Neuronal stem cell (in vitro differentiated cells): ENCODE measurements around the gene ZNF592.

ENCODE experiments used
- DNase-seq: peaks from one replicate; pipeline ENCODE4 v3.0.0-alpha.2; 2013; ENCODE audit warnings: low spot score
- H2AFZ ChIP-seq: one replicate; pipeline ENCODE4 v1.6.1; 2013; ENCODE audit warnings: mild to moderate bottlenecking, low read length, inconsistent platforms
- H2AK5ac ChIP-seq: 2 replicates; pipeline ENCODE4 v1.6.1; 2013; ENCODE audit warnings: low read depth, mild to moderate bottlenecking, inconsistent platforms, low read length, moderate library complexity, mixed read lengths
- H2BK120ac ChIP-seq: 2 replicates; pipeline ENCODE4 v1.6.1; 2013; ENCODE audit warnings: low read depth, mild to moderate bottlenecking, inconsistent platforms, low read length, moderate library complexity, mixed read lengths
- H2BK12ac ChIP-seq: one replicate; pipeline ENCODE4 v1.6.1; 2013; ENCODE audit warnings: low read length, inconsistent platforms
- H2BK15ac ChIP-seq: 2 replicates; pipeline ENCODE4 v1.6.1; 2013; ENCODE audit warnings: mild to moderate bottlenecking, low read length, inconsistent platforms, mixed read lengths
- H2BK5ac ChIP-seq: one replicate; pipeline ENCODE4 v1.6.1; 2013; ENCODE audit warnings: inconsistent platforms, mild to moderate bottlenecking, low read length, moderate library complexity
- H3K14ac ChIP-seq: one replicate; pipeline ENCODE4 v1.6.1; 2013; ENCODE audit warnings: low read length, inconsistent platforms
- H3K18ac ChIP-seq: 2 replicates; pipeline ENCODE4 v1.6.1; 2013; ENCODE audit warnings: low read length, inconsistent platforms
- H3K23ac ChIP-seq: 2 replicates; pipeline ENCODE4 v1.6.1; 2013; ENCODE audit warnings: low read depth, mild to moderate bottlenecking, mixed read lengths, low read length, inconsistent platforms; ENCODE audit not compliant: poor library complexity
- H3K27ac ChIP-seq: replicated peaks from 3 replicates; pipeline ENCODE4 v1.5.1; 2013; ENCODE audit warnings: low read length, inconsistent platforms
- H3K27me3 ChIP-seq, 3 experiments: 2 replicates each; pipeline ENCODE4 v1.6.1; 2013; ENCODE audit warnings: low read length in 3 of 3, mild to moderate bottlenecking in 2 of 3, inconsistent platforms in 1 of 3, low read depth in 1 of 3, mixed read lengths in 1 of 3, moderate library complexity in 1 of 3; ENCODE audit not compliant: control insufficient read depth in 3 of 3, insufficient read depth in 3 of 3
- H3K36me3 ChIP-seq, 2 donors: replicated peaks in 1 of 2; 2 replicates each; pipeline ENCODE4 v1.6.1; 2013; ENCODE audit warnings: low read length in 2 of 2; ENCODE audit not compliant: control insufficient read depth in 2 of 2, insufficient read depth in 2 of 2
- H3K4ac ChIP-seq: 2 replicates; pipeline ENCODE4 v1.6.1; 2013; ENCODE audit warnings: inconsistent platforms, mild to moderate bottlenecking, low read length, moderate library complexity
- H3K4me1 ChIP-seq, 2 donors: 1 replicate in 1 of 2; 2 replicates in 1 of 2; pipeline ENCODE4 v1.6.1; 2013; ENCODE audit warnings: low read length in 2 of 2, low read depth in 1 of 2; ENCODE audit not compliant: control insufficient read depth in 2 of 2, insufficient read depth in 1 of 2
- H3K4me2 ChIP-seq: one replicate; pipeline ENCODE4 v1.6.1; 2013; ENCODE audit warnings: mild to moderate bottlenecking, low read length, inconsistent platforms; ENCODE audit not compliant: insufficient read depth, poor library complexity, severe bottlenecking
- H3K4me3 ChIP-seq, 2 donors: 2 replicates each; pipeline ENCODE4 v1.5.1; 2013; ENCODE audit warnings: low read length in 2 of 2, mild to moderate bottlenecking in 2 of 2, inconsistent platforms in 1 of 2, moderate library complexity in 1 of 2
- H3K79me1 ChIP-seq: one replicate; pipeline ENCODE4 v1.6.1; 2013; ENCODE audit warnings: low read depth, mild to moderate bottlenecking, inconsistent platforms, low read length, moderate library complexity
- H3K9ac ChIP-seq: one replicate; pipeline ENCODE4 v1.6.1; 2013; ENCODE audit warnings: mild to moderate bottlenecking, low read depth, low read length, inconsistent platforms; ENCODE audit not compliant: poor library complexity
- H3K9me3 ChIP-seq, 2 donors: replicated peaks in 1 of 2; 2 replicates each; pipeline versions ENCODE3 to v1.6.1; 2013; ENCODE audit warnings: low read length in 2 of 2, mild to moderate bottlenecking in 2 of 2, inconsistent platforms in 1 of 2, low read depth in 1 of 2, mixed read lengths in 1 of 2, moderate library complexity in 1 of 2; ENCODE audit not compliant: control insufficient read depth in 2 of 2, insufficient read depth in 1 of 2
- H4K8ac ChIP-seq: one replicate; pipeline ENCODE4 v1.6.1; 2013; ENCODE audit warnings: low read depth, mild to moderate bottlenecking, inconsistent platforms, low read length, moderate library complexity
- H4K91ac ChIP-seq: one replicate; pipeline ENCODE4 v1.6.1; 2013; ENCODE audit warnings: low read length, low read depth, mild to moderate bottlenecking, inconsistent platforms; ENCODE audit not compliant: poor library complexity
- WGBS, 2 donors: extraction: QIAGEN DNeasy Blood & Tissue Kit; methylation state at CpG; one replicate each; pipeline ENCODE4 v1.1.7; 2013; ENCODE audit warnings: missing lambda C conversion rate in 2 of 2, mixed read lengths in 1 of 2; ENCODE audit not compliant: insufficient read length in 2 of 2, insufficient replicate concordance in 1 of 2; ENCODE audit errors: extremely low coverage in 2 of 2; 5-methylcytosine and 5-hydroxymethylcytosine counted together

The ZNF592 gene

DNA sequence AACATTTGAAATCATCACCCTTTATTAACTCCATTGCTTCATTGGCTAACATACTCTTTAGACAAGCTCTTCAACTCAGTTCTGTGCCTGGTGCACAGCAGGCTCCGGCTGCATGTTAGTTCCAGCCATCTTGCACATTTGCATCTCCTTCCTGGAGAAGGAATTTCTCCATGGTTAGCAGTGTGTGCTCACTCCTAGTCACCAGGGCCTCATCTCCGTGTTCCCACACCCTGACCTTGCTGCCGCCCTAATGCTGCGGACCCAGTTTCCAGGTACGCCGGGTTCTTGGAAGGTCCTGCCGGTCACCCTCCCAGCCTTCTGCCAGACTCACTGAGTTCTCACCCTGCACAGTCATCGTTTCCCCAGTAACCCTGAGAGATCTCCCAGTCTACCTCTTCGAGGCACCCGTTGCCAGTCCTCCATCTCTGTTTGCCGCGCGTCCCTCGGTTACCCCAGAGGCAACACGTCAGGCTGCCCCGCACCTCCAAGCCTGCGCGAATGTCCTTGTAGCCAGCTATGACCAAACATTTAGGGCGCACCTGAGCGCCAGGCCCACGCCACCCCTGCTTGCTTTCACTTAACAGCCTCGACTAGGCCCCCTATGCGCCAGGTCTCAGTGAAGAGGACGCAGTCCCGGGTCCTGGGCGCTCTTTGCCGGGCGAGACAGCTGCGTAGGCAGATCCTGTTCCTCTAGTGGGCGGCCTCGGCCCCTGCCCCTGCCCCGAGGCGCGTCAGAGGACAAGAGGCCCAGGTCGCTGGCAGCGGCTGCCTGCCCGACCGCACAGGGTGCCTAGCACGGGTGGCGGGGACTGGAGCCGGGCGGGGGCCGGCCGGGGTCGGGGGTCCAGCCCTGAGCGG lies 747 bp upstream of the ZNF592 start:
- H2AK5ac ChIP-seq, result peak overlapping the region; percentile 64
- WGBS, 2 donors, result no CpG with 5 or more reads among the region's 46 CpGs

DNA sequence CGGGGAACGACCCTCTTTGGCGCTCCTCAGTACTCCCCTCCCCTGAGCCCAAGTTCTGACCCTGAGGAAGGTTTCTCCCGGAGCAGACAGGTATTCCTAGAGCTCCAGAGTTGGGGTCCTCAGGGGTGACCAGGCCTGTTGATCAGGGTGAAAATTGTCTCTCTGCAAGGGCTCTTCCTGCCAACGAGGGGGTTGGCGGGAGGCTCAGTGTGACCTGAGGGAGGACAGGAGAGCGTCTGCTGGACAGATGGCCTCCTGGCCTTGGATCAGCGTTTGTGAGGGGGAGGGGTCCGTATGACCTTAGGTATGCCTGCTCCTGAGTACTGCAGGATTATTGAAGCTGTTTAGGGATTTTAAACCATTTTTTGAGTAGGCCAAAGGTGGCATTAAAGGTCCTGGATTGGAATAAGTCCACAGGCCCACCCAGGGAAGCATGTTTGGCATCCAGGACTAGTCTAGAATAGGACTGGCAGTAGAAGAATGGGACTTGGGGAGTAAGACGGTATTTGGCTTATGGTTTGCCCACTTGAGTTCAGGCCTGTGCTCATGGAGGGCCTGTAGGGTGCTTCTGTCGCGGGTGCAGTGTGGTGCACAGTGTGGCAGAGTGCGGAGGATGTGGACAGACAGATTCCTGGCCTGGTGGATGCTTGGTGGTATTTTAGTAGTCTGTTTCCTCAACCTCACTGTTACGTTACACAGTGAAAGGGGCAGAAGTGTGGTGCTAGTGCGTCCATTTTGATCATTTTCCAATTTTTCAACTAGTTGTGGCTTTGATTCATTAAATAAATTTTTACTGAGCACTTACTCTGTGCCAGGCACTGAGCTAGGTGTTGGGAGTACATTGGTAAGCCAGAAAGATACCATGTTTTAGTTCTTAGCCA lies 959 bp downstream of the ZNF592 start:
- Histone ChIP-seq H3K27me3 (no peaks in the 10 kb centered on the region), H4K91ac (no peak overlapping the region), H3K4me3 (peak overlapping the region; percentile 59 to 94), H3K4me2 (peak overlapping the region; percentile 75), H3K4me1 (peaks cover 6 to 9% of the 10 kb centered on the region in 2 donors), H3K36me3 (peaks cover 0 to 5% of the 10 kb centered on the region in 2 donors), H3K9me3 (no peaks in the 10 kb centered on the region), H2AK5ac (no peak overlapping the region), H3K27ac (peak overlapping the region; percentile 7), H2BK120ac (no peak overlapping the region), H3K14ac (no peak overlapping the region), H2AFZ (peak overlapping the region; percentile 95), H2BK5ac (no peak overlapping the region), H3K4ac (no peak overlapping the region), H4K8ac (no peak overlapping the region), H3K23ac (peak overlapping the region; percentile 49), H3K18ac (peak overlapping the region; percentile 94), H2BK12ac (no peak overlapping the region), H2BK15ac (no peak overlapping the region), H3K79me1 (no peaks in the 10 kb centered on the region), H3K9ac (peak overlapping the region; percentile 89)
- no CpG with 5 or more reads among the region's 15 CpGs for WGBS, 2 donors
- peak; percentile 27 for DNase-seq

More for the DNA sequence above, 747 bp upstream of the ZNF592 start:
- peak overlapping the region; percentile 95 for H2BK15ac ChIP-seq
- no peak overlapping the region for H3K4ac ChIP-seq
- H3K79me1 ChIP-seq, result no peaks in the 10 kb centered on the region
- H3K27me3 ChIP-seq, result no peaks in the 10 kb centered on the region
- H3K4me1 ChIP-seq, result peaks cover 6 to 9% of the 10 kb centered on the region in 2 donors
- peak overlapping the region; percentile 84 for H2BK5ac ChIP-seq
- H3K4me2 ChIP-seq, result peak overlapping the region; percentile 84
- peak overlapping the region; percentile 97 for H3K9ac ChIP-seq
- peak overlapping the region; percentile 97 for H3K23ac ChIP-seq
- H3K4me3 ChIP-seq, result peak overlapping the region; percentile 59 to 88
- peak overlapping the region; percentile 88 for H3K27ac ChIP-seq
- no peaks in the 10 kb centered on the region for H3K36me3 ChIP-seq
- peak; percentile 62 for DNase-seq
- peak overlapping the region; percentile 72 for H4K8ac ChIP-seq
- peak overlapping the region; percentile 39 for H4K91ac ChIP-seq
- H3K14ac ChIP-seq, result peak overlapping the region; percentile 75
- peak overlapping the region; percentile 98 for H3K18ac ChIP-seq
- no peaks in the 10 kb centered on the region for H3K9me3 ChIP-seq
- H2BK12ac ChIP-seq, result no peak overlapping the region
- peak overlapping the region; percentile 95 for H2AFZ ChIP-seq
- no peak overlapping the region for H2BK120ac ChIP-seq

DNA sequence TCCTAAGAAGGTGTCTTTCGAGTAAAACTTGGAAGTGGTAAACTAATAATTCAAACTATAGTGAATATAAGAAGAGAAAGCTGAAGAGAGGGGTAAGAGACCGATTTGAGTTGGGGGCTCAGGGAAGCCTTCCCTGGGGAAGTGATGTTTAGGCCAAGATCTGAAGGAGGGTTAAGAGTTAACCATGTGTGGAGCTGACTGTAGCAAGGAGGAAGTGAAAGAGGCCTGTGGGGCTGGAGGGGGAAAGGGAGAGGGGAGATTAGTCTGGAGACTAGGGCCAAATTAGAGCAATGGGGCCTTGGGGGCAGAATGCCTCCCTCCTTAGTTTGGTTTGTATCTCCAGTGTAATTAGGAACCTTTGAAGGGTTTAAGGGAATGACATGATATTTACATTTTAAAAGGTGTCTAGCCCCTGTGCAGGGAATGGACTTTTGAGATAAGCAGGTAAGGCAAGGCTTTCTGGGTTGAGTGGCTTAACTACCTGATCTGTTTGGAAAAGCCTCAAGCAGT lies 2.2 kb downstream of the ZNF592 start:
- DNase-seq, result no peak

More for the DNA sequence above, 2.2 kb downstream of the ZNF592 start:
- H2BK15ac ChIP-seq, result no peak overlapping the region
- no peak overlapping the region for H4K8ac ChIP-seq
- no peak overlapping the region for H2AK5ac ChIP-seq
- H3K36me3 ChIP-seq, result peaks cover 0 to 5% of the 10 kb centered on the region in 2 donors
- no peak overlapping the region for H2AFZ ChIP-seq
- no peak overlapping the region for H3K4me2 ChIP-seq
- no peak overlapping the region for H3K14ac ChIP-seq
- H3K27ac ChIP-seq, result no peak overlapping the region
- H3K4me1 ChIP-seq, result peaks cover 6 to 9% of the 10 kb centered on the region in 2 donors
- no peak overlapping the region for H2BK120ac ChIP-seq
- H2BK5ac ChIP-seq, result no peak overlapping the region
- H4K91ac ChIP-seq, result no peak overlapping the region
- H3K27me3 ChIP-seq, result no peaks in the 10 kb centered on the region
- H2BK12ac ChIP-seq, result no peak overlapping the region
- H3K79me1 ChIP-seq, result no peaks in the 10 kb centered on the region
- H3K4ac ChIP-seq, result no peak overlapping the region
- no peak overlapping the region for H3K4me3 ChIP-seq
- no peak overlapping the region for H3K9ac ChIP-seq
- H3K23ac ChIP-seq, result no peak overlapping the region
- H3K9me3 ChIP-seq, result no peaks in the 10 kb centered on the region
- H3K18ac ChIP-seq, result no peak overlapping the region
- no CpG with 5 or more reads among the region's 2 CpGs for WGBS, 2 donors
